ENCODE results near the gene TEX44. TPM values are rescaled to one million over a fixed set of nuclear protein-coding genes. Genes with fewer than 3 reads are reported as not detected.
"Not testable (repeated sequence)": the region's sequence is repeated elsewhere in the genome, so short reads cannot be mapped to it uniquely, and the experiment has no call there.

TEX44 gene
- total RNA-seq, 2 experiments from 2014 or later = not detected

GRCh38 chr2:231556981-231557380 is 35.7 kb upstream of the TEX44 start:
- Mint-ChIP-seq H3K9me3 (peaks cover 13% of the 10 kb centered on the region), H3K27ac (no peak overlapping the region), H3K4me3 (no peak overlapping the region), H3K27me3 (no peaks in the 10 kb centered on the region), H3K36me3 (peaks cover 9% of the 10 kb centered on the region), H3K4me1 (ENCODE audit: low read depth) (peaks cover 9% of the 10 kb centered on the region)
- POLR2A ChIA-PET = no interaction called here
- DNase-seq = no peak
- CTCF ChIA-PET = interaction anchor here (1.0 to 8.1 kb wide), 7 partner anchors 12 to 74 kb away, joined by 3 to 76 read pairs (median 6); partner anchors contain the start of gene NMUR1
- intact Hi-C loops (cut with micrococcal nuclease) = no loop called here

- H3K4me1 Mint-ChIP-seq (ENCODE audit: low read depth) = peaks cover 9% of the 10 kb centered on the region
- H3K27me3 Mint-ChIP-seq = no peaks in the 10 kb centered on the region
- H3K4me3 Mint-ChIP-seq = no peak overlapping the region
- peaks cover 9% of the 10 kb centered on the region for H3K36me3 Mint-ChIP-seq
- H3K27ac Mint-ChIP-seq = no peak overlapping the region
- DNase-seq = peak; percentile 65
- ChIA-PET CTCF (interaction anchor here (0.7 to 8.1 kb wide), 13 partner anchors 8 to 111 kb away, joined by 3 to 76 read pairs (median 5); partner anchors contain the start of gene NMUR1), POLR2A (no interaction called here)
- intact Hi-C loops (cut with micrococcal nuclease) = loop anchor here (1.0 to 2.0 kb wide), 3 partner anchors 13 to 40 kb away; partner anchors contain the start of gene NMUR1
- peaks cover 11% of the 10 kb centered on the region for H3K9me3 Mint-ChIP-seq
These were observed 35.0 kb upstream of the TEX44 start for GRCh38 chr2:231557571-231558217.

GRCh38 chr2:231563378-231563961 is 29.2 kb upstream of the TEX44 start:
- Mint-ChIP-seq H3K4me1 (ENCODE audit: low read depth) (peaks cover under 1% of the 10 kb centered on the region), H3K4me3 (no peak overlapping the region), H3K27me3 (peaks cover 1% of the 10 kb centered on the region), H3K9me3 (no peaks in the 10 kb centered on the region), H3K36me3 (no peaks in the 10 kb centered on the region), H3K27ac (no peak overlapping the region)
- CTCF ChIA-PET = interaction anchor here (0.7 to 8.3 kb wide), 8 partner anchors 10 to 172 kb away, joined by 3 to 70 read pairs (median 3); no protein-coding TSS in a partner anchor
- intact Hi-C loops (cut with micrococcal nuclease) = loop anchor here (1.0 to 2.0 kb wide), 2 partner anchors 38 to 151 kb away; no protein-coding TSS in a partner anchor
- DNase-seq = peak; percentile 71
- POLR2A ChIA-PET = no interaction called here

GRCh38 chr2:231565887-231566594 is 26.6 kb upstream of the TEX44 start:
- no peak for DNase-seq
- ChIA-PET POLR2A (no interaction called here), CTCF (interaction anchor here (0.9 to 8.3 kb wide), 6 partner anchors 8 to 148 kb away, joined by 3 to 70 read pairs (median 4); no protein-coding TSS in a partner anchor)
- Mint-ChIP-seq H3K4me1 (ENCODE audit: low read depth) (peaks cover 6% of the 10 kb centered on the region), H3K36me3 (no peaks in the 10 kb centered on the region), H3K27ac (no peak overlapping the region), H3K9me3 (no peaks in the 10 kb centered on the region), H3K4me3 (no peak overlapping the region), H3K27me3 (peaks cover 1% of the 10 kb centered on the region)
- intact Hi-C loops (cut with micrococcal nuclease) = no loop called here

DNA sequence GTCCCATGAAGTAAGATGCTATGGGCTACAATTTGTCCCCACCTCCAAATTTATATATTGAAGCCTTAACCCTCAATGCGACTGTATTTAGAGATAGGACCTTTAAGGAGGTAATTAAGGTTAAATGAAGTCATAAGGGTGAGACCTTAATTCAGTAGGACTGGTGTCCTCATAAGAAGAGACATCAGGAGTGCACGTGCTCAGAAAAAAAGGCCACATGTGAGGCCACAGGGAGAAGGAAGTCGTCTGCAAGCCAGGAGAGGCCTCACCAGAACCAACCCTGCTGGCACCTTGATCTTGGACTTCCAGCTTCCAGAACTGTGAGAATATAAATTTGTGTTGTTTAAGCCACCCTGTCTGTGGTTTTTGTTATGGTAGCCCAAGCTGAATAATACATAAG is 25.5 kb upstream of the TEX44 start:
- Mint-ChIP-seq H3K27ac (no peak overlapping the region), H3K27me3 (peaks cover 1% of the 10 kb centered on the region), H3K4me3 (no peak overlapping the region), H3K4me1 (ENCODE audit: low read depth) (peaks cover 6% of the 10 kb centered on the region), H3K36me3 (no peaks in the 10 kb centered on the region), H3K9me3 (no peaks in the 10 kb centered on the region)
- ChIA-PET POLR2A (no interaction called here), CTCF (interaction anchor here (8.3 kb wide), 1 partner anchor 33 kb away, joined by 70 read pairs; no protein-coding TSS in a partner anchor)
- DNase-seq = no peak
- intact Hi-C loops (cut with micrococcal nuclease) = no loop called here

DNA sequence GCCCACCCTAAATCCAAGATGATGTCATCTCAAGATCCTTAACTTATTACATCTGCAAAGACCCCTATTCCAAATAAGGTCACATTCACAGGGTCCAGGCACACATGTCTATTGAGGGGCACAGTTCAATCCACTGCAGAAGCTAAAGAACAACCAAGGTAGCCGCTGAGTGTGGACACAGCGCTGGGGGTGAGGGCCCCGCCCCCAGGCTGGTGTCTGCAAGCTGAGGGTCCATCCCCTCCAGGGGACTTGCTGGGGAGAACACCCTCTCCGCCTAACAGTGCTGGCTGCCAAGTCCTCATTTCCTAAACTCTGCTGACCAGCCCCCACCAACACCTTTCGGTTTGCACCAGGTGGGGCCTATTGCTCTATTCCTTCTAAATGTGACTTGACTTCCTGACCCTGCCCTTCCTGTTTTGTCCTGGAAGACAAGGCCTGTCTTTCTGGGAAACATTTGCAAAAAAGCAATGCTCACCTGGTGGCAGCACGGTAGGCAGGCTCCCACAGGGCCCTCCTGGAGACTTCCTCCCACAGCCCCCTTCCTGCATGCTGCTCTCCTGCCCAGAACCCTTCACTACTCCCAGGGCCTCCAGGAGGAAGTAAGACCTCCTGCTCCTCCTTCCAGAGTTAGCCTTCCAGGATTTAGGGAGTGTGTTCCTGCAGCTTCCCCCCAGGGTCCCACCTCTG is 24.4 kb upstream of the TEX44 start:
- Mint-ChIP-seq H3K4me1 (ENCODE audit: low read depth) (peaks cover 6% of the 10 kb centered on the region), H3K27me3 (peaks cover under 1% of the 10 kb centered on the region), H3K4me3 (no peak overlapping the region), H3K27ac (no peak overlapping the region), H3K9me3 (no peaks in the 10 kb centered on the region), H3K36me3 (no peaks in the 10 kb centered on the region)
- ChIA-PET POLR2A (no interaction called here), CTCF (interaction anchor here (1.6 to 8.3 kb wide), 2 partner anchors 32 to 33 kb away, joined by 7 to 70 read pairs; no protein-coding TSS in a partner anchor)
- DNase-seq = no peak
- intact Hi-C loops (cut with micrococcal nuclease) = no loop called here

GRCh38 chr2:231568785-231569435 is 23.8 kb upstream of the TEX44 start:
- Mint-ChIP-seq H3K4me3 (no peak overlapping the region), H3K27me3 (no peaks in the 10 kb centered on the region), H3K27ac (no peak overlapping the region), H3K4me1 (ENCODE audit: low read depth) (peaks cover 6% of the 10 kb centered on the region), H3K9me3 (no peaks in the 10 kb centered on the region), H3K36me3 (no peaks in the 10 kb centered on the region)
- intact Hi-C loops (cut with micrococcal nuclease) = no loop called here
- CTCF ChIA-PET = interaction anchor here (1.0 to 1.6 kb wide), 2 partner anchors 33 to 146 kb away, joined by 4 to 7 read pairs; no protein-coding TSS in a partner anchor
- peak; percentile 51 for DNase-seq
- POLR2A ChIA-PET = no interaction called here

- CTCF ChIA-PET; H3K4me3 Mint-ChIP-seq; H3K4me1 Mint-ChIP-seq (ENCODE audit: low read depth); H3K27ac Mint-ChIP-seq; DNase-seq; H3K36me3 Mint-ChIP-seq; intact Hi-C loops (cut with micrococcal nuclease); POLR2A ChIA-PET; H3K9me3 Mint-ChIP-seq; H3K27me3 Mint-ChIP-seq: not testable (repeated sequence)
These were observed 21.7 kb upstream of the TEX44 start for GRCh38 chr2:231570915-231571314.

DNA sequence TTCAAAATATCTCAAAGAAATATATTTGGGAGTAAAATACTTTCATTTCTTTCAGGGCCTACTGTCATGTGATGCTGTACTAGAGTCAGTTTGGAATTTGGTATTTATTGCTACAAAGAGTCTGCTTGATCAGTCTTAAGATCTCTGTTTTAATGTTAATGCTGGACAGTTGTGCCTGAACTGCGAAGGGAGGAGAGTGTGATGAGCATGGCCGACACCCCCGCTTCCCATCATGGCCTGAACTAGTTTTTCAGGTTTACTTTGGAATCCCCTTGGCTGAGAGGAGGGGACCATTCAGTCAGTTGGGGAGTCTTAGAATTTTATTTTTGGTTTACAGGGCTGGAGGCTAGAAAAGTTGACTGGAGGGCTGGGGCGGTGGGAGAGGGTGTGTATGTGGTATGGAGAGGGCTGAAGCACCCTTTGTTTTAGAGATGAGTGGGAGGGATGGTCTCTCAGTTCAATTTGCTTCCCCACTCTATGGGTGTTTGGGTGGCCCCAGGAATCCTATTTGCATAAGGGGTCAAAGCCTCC is 20.9 kb upstream of the TEX44 start:
- Mint-ChIP-seq H3K9me3 (no peaks in the 10 kb centered on the region), H3K27ac (no peak overlapping the region), H3K4me1 (ENCODE audit: low read depth) (peaks cover 6% of the 10 kb centered on the region), H3K36me3 (no peaks in the 10 kb centered on the region), H3K4me3 (no peak overlapping the region), H3K27me3 (no peaks in the 10 kb centered on the region)
- CTCF ChIA-PET = interaction anchor here (0.6 to 1.0 kb wide), 3 partner anchors 15 to 30 kb away, joined by 3 to 6 read pairs (median 3); no protein-coding TSS in a partner anchor
- POLR2A ChIA-PET = no interaction called here
- DNase-seq = no peak
- intact Hi-C loops (cut with micrococcal nuclease) = no loop called here

- ChIA-PET CTCF (no interaction called here), POLR2A (no interaction called here)
- no peak overlapping the region for H3K27ac Mint-ChIP-seq
- intact Hi-C loops (cut with micrococcal nuclease) = no loop called here
- peaks cover 6% of the 10 kb centered on the region for H3K4me1 Mint-ChIP-seq (ENCODE audit: low read depth)
- DNase-seq = no peak
- H3K9me3 Mint-ChIP-seq = no peaks in the 10 kb centered on the region
- H3K36me3 Mint-ChIP-seq = no peaks in the 10 kb centered on the region
- H3K4me3 Mint-ChIP-seq = no peak overlapping the region
- no peaks in the 10 kb centered on the region for H3K27me3 Mint-ChIP-seq
These were observed 19.6 kb upstream of the TEX44 start for GRCh38 chr2:231573096-231573495.

GRCh38 chr2:231573698-231574421 is 18.8 kb upstream of the TEX44 start:
- ChIA-PET POLR2A (no interaction called here), CTCF (no interaction called here)
- Mint-ChIP-seq H3K4me3 (no peak overlapping the region), H3K4me1 (ENCODE audit: low read depth) (peaks cover 2% of the 10 kb centered on the region), H3K27me3 (peaks cover 2% of the 10 kb centered on the region), H3K9me3 (no peaks in the 10 kb centered on the region), H3K36me3 (no peaks in the 10 kb centered on the region), H3K27ac (no peak overlapping the region)
- no peak for DNase-seq
- intact Hi-C loops (cut with micrococcal nuclease) = no loop called here

All from activated CD4-positive, alpha-beta memory T cell treated with anti-CD3 and anti-CD28 coated beads for 36 hours (primary cell).